ENCODE results near the gene MCAT. TPM values are rescaled to one million over a fixed set of nuclear protein-coding genes. Genes with fewer than 3 reads are reported as not detected.

Gene MCAT
- total and polyA plus RNA-seq, 2 of the 4 experiments (the other 2 are of a cell fraction) = 7.3 to 19.7 TPM

GRCh38 chr22:43154887-43155536 lies 11.8 kb upstream of the MCAT start:
- dilution Hi-C loops (cut with HindIII; ENCODE audit: low sequenced_read_pairs, unreplicated experiment) = no loop called here
- no peak overlapping the region for H3K4ac ChIP-seq (ENCODE audit: low read depth, low read length)

More at GRCh38 chr22:43154887-43155536, 11.8 kb upstream of the MCAT start:
- Histone ChIP-seq H3K23ac (ENCODE audit: low read depth, low read length) (no peak overlapping the region), H2AFZ (replicated peaks; ENCODE audit: low read length, poor library complexity) (no peak overlapping the region), H2BK15ac (ENCODE audit: low read depth, low read length) (no peak overlapping the region), H3K79me1 (ENCODE audit: low read depth in 1 of 2, low read length in 2 of 2) (peaks cover 14 to 72% of the 10 kb centered on the region in 2 experiments), H3K4me3 (ENCODE audit: insufficient read depth, low read depth, low read length) (no peak overlapping the region), H3K56ac (ENCODE audit: extremely low read depth, insufficient read depth, low read length) (no peak overlapping the region), H2AK5ac (ENCODE audit: low read depth, low read length) (no peak overlapping the region), H3K18ac (ENCODE audit: low read depth, low read length) (no peak overlapping the region), H3K27me3 (ENCODE audit: control insufficient read depth, insufficient read depth, low read length) (no peaks in the 10 kb centered on the region), H2BK5ac (ENCODE audit: low read depth, low read length, poor library complexity, severe bottlenecking) (no peak overlapping the region), H3K9me1 (ENCODE audit: insufficient read depth, low read length) (peaks cover 13% of the 10 kb centered on the region; the same call in 1 of the 2 replicates), H4K91ac (ENCODE audit: insufficient read depth, low read depth, low read length) (no peak overlapping the region), H3K4me1 (ENCODE audit: control insufficient read depth, insufficient read depth, low read length) (peaks cover 11% of the 10 kb centered on the region), H3K27ac (ENCODE audit: insufficient read depth, low read length) (no peak overlapping the region), H2AK9ac (replicated peaks; ENCODE audit: low read depth, low read length, poor library complexity) (peak overlapping the region; percentile 19), H3K9me3 (ENCODE audit: control insufficient read depth, insufficient read depth, low read length) (no peaks in the 10 kb centered on the region), H3K36me3 (ENCODE audit: control insufficient read depth, insufficient read depth, low read length) (peaks cover 5% of the 10 kb centered on the region; the same call in 1 of the 2 replicates), H3K4me2 (ENCODE audit: low read depth, low read length) (no peak overlapping the region), H3K9ac (ENCODE audit: low read depth, low read length) (no peak overlapping the region), H4K5ac (ENCODE audit: low read depth, low read length) (no peak overlapping the region), H4K8ac (ENCODE audit: low read depth in 2 of 2, low read length in 2 of 2) (no peak overlapping the region), H4K20me1 (ENCODE audit: insufficient read depth, low read length) (peaks cover 45% of the 10 kb centered on the region), H3K14ac (replicated peaks; ENCODE audit: low read depth, low read length) (no peak overlapping the region), H2BK120ac (ENCODE audit: low read depth, low read length) (no peak overlapping the region), H2BK20ac (ENCODE audit: low read depth, low read length) (no peak overlapping the region)
- WGBS, 2 experiments (ENCODE audit: extremely low coverage in 2 of 2, insufficient read length in 1 of 2) = 94% methylated on average over 11 of the region's 27 CpGs; no CpG with 5 or more reads in 1 of the 2 experiments
- BruUV-seq (replicated peaks) = no TSS peak
- TF ChIP-seq USF2 (IDR thresholded peaks at IDR 0.05; ENCODE audit: low read depth, low read length) (no peak), RFX5 (IDR thresholded peaks at IDR 0.05; ENCODE audit: low read depth, low read length) (no peak), SMC3 (IDR thresholded peaks at IDR 0.05; ENCODE audit: low read depth, low read length) (no peak), RAD21 (IDR thresholded peaks at IDR 0.05; ENCODE audit: low read length) (no peak), CEBPB (IDR thresholded peaks at IDR 0.05; ENCODE audit: low read depth, low read length) (no peak), RCOR1 (IDR thresholded peaks at IDR 0.05; ENCODE audit: insufficient replicate concordance, low read length) (no peak), MAFK (IDR thresholded peaks at IDR 0.05; ENCODE audit: low read depth, low read length) (no peak), FOS (IDR thresholded peaks at IDR 0.05; ENCODE audit: low read depth, low read length) (no peak), BHLHE40 (IDR thresholded peaks at IDR 0.05; ENCODE audit: low read depth, low read length) (no peak)
- TF ChIP-seq, protein P1, sequence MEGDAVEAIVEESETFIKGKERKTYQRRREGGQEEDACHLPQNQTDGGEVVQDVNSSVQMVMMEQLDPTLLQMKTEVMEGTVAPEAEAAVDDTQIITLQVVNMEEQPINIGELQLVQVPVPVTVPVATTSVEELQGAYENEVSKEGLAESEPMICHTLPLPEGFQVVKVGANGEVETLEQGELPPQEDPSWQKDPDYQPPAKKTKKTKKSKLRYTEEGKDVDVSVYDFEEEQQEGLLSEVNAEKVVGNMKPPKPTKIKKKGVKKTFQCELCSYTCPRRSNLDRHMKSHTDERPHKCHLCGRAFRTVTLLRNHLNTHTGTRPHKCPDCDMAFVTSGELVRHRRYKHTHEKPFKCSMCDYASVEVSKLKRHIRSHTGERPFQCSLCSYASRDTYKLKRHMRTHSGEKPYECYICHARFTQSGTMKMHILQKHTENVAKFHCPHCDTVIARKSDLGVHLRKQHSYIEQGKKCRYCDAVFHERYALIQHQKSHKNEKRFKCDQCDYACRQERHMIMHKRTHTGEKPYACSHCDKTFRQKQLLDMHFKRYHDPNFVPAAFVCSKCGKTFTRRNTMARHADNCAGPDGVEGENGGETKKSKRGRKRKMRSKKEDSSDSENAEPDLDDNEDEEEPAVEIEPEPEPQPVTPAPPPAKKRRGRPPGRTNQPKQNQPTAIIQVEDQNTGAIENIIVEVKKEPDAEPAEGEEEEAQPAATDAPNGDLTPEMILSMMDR (conservative IDR thresholded peaks at IDR 0.05; ENCODE audit: low read depth, low read length) = no peak
- no peak for ATAC-seq (ENCODE audit: low read depth)
- CTCF ChIA-PET = no interaction called here
- intact Hi-C loops (cut with micrococcal nuclease) (no loop called here), in situ Hi-C loops (cut with MboI; ENCODE audit: low sequenced_read_pairs) (no loop called here)
- no peak for DNase-seq
- POLR2A ChIA-PET (ENCODE audit: unreplicated experiment) = interaction anchor here (0.6 kb wide), 1 partner anchor 642 kb away, joined by 7 read pairs; no protein-coding TSS in a partner anchor

Data from IMR-90 (cell line).